Uterus (tissue), 4 donors: ENCODE results near the gene TAOK3. TPM values are rescaled to one million over a fixed set of nuclear protein-coding genes. Genes with fewer than 3 reads are reported as not detected.

Experiments
- DNase-seq, 2 donors: peaks; one replicate each; pipeline ENCODE4 v3.0.0-alpha.2; 2019 to 2020
- H3K27ac ChIP-seq, 2 donors: fragments of 200-600 bp; sonication (generic); 1 replicate in 1 of 2; 2 replicates in 1 of 2; pipeline ENCODE4 v1.5.1; 2016 to 2018
- H3K27me3 ChIP-seq, 2 donors: fragments of 200-600 bp; sonication (generic); one replicate each; pipeline ENCODE4 v1.5.1; 2018 to 2019; ENCODE audit warnings: control low read depth in 1 of 2
- H3K36me3 ChIP-seq, 2 donors: fragments of 200-600 bp; sonication (generic); one replicate each; pipeline ENCODE4 v1.5.1; 2019; ENCODE audit warnings: control low read depth in 1 of 2
- H3K4me1 ChIP-seq, 2 donors: fragments of 200-600 bp; sonication (generic); one replicate each; pipeline ENCODE4 v1.5.1; 2018 to 2019; ENCODE audit warnings: control low read depth in 1 of 2
- H3K4me3 ChIP-seq, 2 donors: fragments of 200-600 bp; sonication (generic); 1 replicate in 1 of 2; 2 replicates in 1 of 2; pipeline ENCODE4 v1.5.1; 2018 to 2019; ENCODE audit warnings: mild to moderate bottlenecking in 1 of 2
- H3K9me3 ChIP-seq, 2 donors: fragments of 200-600 bp; sonication (generic); one replicate each; pipeline ENCODE4 v1.5.1; 2019; ENCODE audit warnings: control low read depth in 1 of 2
- CTCF ChIP-seq, 4 experiments: fragments of 200-600 bp in 2 of 4; fragments of 450-650 bp in 2 of 4; sonication (generic) in 2 of 4; IDR thresholded peaks; one replicate each; pipeline ENCODE4 v1.5.1; 2016 to 2019; ENCODE audit warnings: antibody characterized with exemption in 4 of 4, mild to moderate bottlenecking in 2 of 4, moderate library complexity in 1 of 4
- POLR2A ChIP-seq, 2 donors: fragments of 450-650 bp; IDR thresholded peaks; one replicate each; pipeline ENCODE4 v1.6.1; 2016; ENCODE audit warnings: antibody characterized with exemption in 2 of 2, mild to moderate bottlenecking in 1 of 2, moderate library complexity in 1 of 2
- intact Hi-C: fragments of 100-400 bp; cut with DNase I; formaldehyde crosslinking; loops from one replicate; pipeline ENCODE4 v1.15.1; 2023; ENCODE audit warnings: low total_unique reads
- total RNA-seq, 4 donors: library from RNA; depleted of rRNA in 3 of 4; stranded (reverse); fragments of >200 nt in 3 of 4; gene quantifications; one replicate each; pipeline versions ENCODE4 v1.1.0 to v1.2.4, GENCODE V29; 2014 to 2023
- donor health status: DM: yes; HTN: yes; CAD: no.

TAOK3 gene
- total RNA-seq, 4 donors from 2014 or later: 14.9 to 35.1 (median 24.8) TPM

- no peak for DNase-seq
- H3K9me3 ChIP-seq: no peaks in the 10 kb centered on the region
- no peaks in the 10 kb centered on the region for H3K36me3 ChIP-seq
- TF ChIP-seq POLR2A (IDR thresholded peaks at IDR 0.05) (no peak), CTCF (IDR thresholded peaks at IDR 0.05) (no peak)
- H3K4me3 ChIP-seq: no peak overlapping the region
- no peaks in the 10 kb centered on the region for H3K27me3 ChIP-seq
- intact Hi-C loops: no loop called here
- H3K4me1 ChIP-seq: no peaks in the 10 kb centered on the region
- H3K27ac ChIP-seq: no peak overlapping the region
Measured at GRCh38 chr12:118193958-118194357, 178.7 kb downstream of the TAOK3 start.

- H3K27me3 ChIP-seq: no peaks in the 10 kb centered on the region
- DNase-seq: no peak
- intact Hi-C loops: no loop called here
- no peak overlapping the region for H3K27ac ChIP-seq
- H3K4me3 ChIP-seq: no peak overlapping the region
- no peaks in the 10 kb centered on the region for H3K4me1 ChIP-seq
- TF ChIP-seq CTCF (IDR thresholded peaks at IDR 0.05): no peak
- no peak for TF ChIP-seq POLR2A (IDR thresholded peaks at IDR 0.05)
- no peaks in the 10 kb centered on the region for H3K36me3 ChIP-seq
- no peaks in the 10 kb centered on the region for H3K9me3 ChIP-seq
Measured at GRCh38 chr12:118193477-118193876, 179.2 kb downstream of the TAOK3 start.

- no peak for DNase-seq
- no peak for TF ChIP-seq POLR2A (IDR thresholded peaks at IDR 0.05)
- TF ChIP-seq CTCF (IDR thresholded peaks at IDR 0.05): no peak
Measured at GRCh38 chr12:118190266-118190665, 182.4 kb downstream of the TAOK3 start.

GRCh38 chr12:118189741-118190191, 182.9 kb downstream of the TAOK3 start:
- H3K4me3 ChIP-seq: peak overlapping the region; percentile 28 to 33
- H3K4me1 ChIP-seq: no peaks in the 10 kb centered on the region
- TF ChIP-seq POLR2A (IDR thresholded peaks at IDR 0.05): no peak
- TF ChIP-seq CTCF (IDR thresholded peaks at IDR 0.05): no peak
- H3K27ac ChIP-seq: peak overlapping the region; percentile 80 to 87
- H3K9me3 ChIP-seq: no peaks in the 10 kb centered on the region
- DNase-seq: peak in 1 of 2 donors; percentile 23
- no peaks in the 10 kb centered on the region for H3K36me3 ChIP-seq
- H3K27me3 ChIP-seq: no peaks in the 10 kb centered on the region
- intact Hi-C loops: no loop called here

More at GRCh38 chr12:118190266-118190665, 182.4 kb downstream of the TAOK3 start:
- H3K4me1 ChIP-seq: no peaks in the 10 kb centered on the region
- intact Hi-C loops: no loop called here
- H3K36me3 ChIP-seq: no peaks in the 10 kb centered on the region
- no peaks in the 10 kb centered on the region for H3K9me3 ChIP-seq
- H3K27me3 ChIP-seq: no peaks in the 10 kb centered on the region
- peak overlapping the region; percentile 80 to 87 for H3K27ac ChIP-seq
- H3K4me3 ChIP-seq: peak overlapping the region; percentile 28 to 33

GRCh38 chr12:118188690-118189371, 183.9 kb downstream of the TAOK3 start:
- Histone ChIP-seq H3K27ac (peak overlapping the region; percentile 80 to 87), H3K4me1 (no peaks in the 10 kb centered on the region), H3K9me3 (no peaks in the 10 kb centered on the region), H3K4me3 (peak overlapping the region; percentile 28 to 33), H3K36me3 (no peaks in the 10 kb centered on the region), H3K27me3 (no peaks in the 10 kb centered on the region)
- peak; percentile 59 to 60 for DNase-seq
- intact Hi-C loops: no loop called here
- TF ChIP-seq CTCF (IDR thresholded peaks at IDR 0.05) (no peak), POLR2A (IDR thresholded peaks at IDR 0.05) (no peak)
